Motor neuron (in vitro differentiated cells): ENCODE measurements around the gene SYT1. TPM values are rescaled to one million over a fixed set of nuclear protein-coding genes. Genes with fewer than 3 reads are reported as not detected.

Experiments used
- ATAC-seq, 8 experiments: fragments of 200-7000 bp; cut with Tn5 transposase; replicated peaks in 6 of 8; 2 replicates each; pipeline ENCODE4 v1.8.0; 2021; ENCODE audit warnings: mild to moderate bottlenecking in 8 of 8, moderate library complexity in 8 of 8
- H3K27ac ChIP-seq, 2 donors: fragments of 250-450 bp; sonication (Bioruptor Pico); 2 replicates each; pipeline ENCODE4 v1.9.0; 2021; ENCODE audit warnings: antibody characterized with exemption in 2 of 2, mild to moderate bottlenecking in 2 of 2, moderate library complexity in 1 of 2
- H3K4me1 ChIP-seq, 2 donors: fragments of 250-450 bp; sonication (Bioruptor Pico); replicated peaks in 1 of 2; 2 replicates each; pipeline ENCODE4 v1.6.1; 2021; ENCODE audit warnings: antibody characterized with exemption in 2 of 2, mild to moderate bottlenecking in 2 of 2, moderate library complexity in 1 of 2
- H3K4me3 ChIP-seq, 5 donors: fragments of 250-450 bp; sonication (Bioruptor Pico); 2 replicates each; pipeline ENCODE4 v1.9.0; 2021; ENCODE audit warnings: antibody characterized with exemption in 5 of 5, mild to moderate bottlenecking in 5 of 5, moderate library complexity in 4 of 5
- WGBS, 10 experiments: fragments of 450-650 bp; shearing (Covaris generic); methylation state at CpG; one replicate each; pipeline ENCODE4 v1.0.0; 2022; 5-methylcytosine and 5-hydroxymethylcytosine counted together
- in situ Hi-C, 9 experiments: fragments of 400-800 bp; cut with MboI; loops; one replicate each; pipeline ENCODE4 v1.15.0; 2021; ENCODE audit warnings: low sequenced_read_pairs in 9 of 9, low pct_unique_long_range_greater_than_20kb in 2 of 9; ENCODE audit not compliant: unreplicated experiment in 9 of 9
- total RNA-seq, 8 experiments: library from RNA; unstranded; fragments of 300-600 nt; gene quantifications; 2 replicates each; pipeline versions ENCODE4 v1.2.3 to v1.2.4, GENCODE V29; 2022

The SYT1 gene
- total RNA-seq, 8 experiments from 2014 or later = 0.18 to 86.3 (median 71.7) TPM; not detected in 1

GRCh38 chr12:79452906-79453305, 588.3 kb downstream of the SYT1 start:
- WGBS, 10 experiments = 84 to 100% (median 93%) methylated on average over 3 to 5 of the region's 6 CpGs; no CpG with 5 or more reads in 4 of the 10 experiments
- no peak for ATAC-seq
- in situ Hi-C loops = no loop called here

GRCh38 chr12:79453820-79454219, 589.2 kb downstream of the SYT1 start:
- in situ Hi-C loops = no loop called here
- 23 to 100% (median 80%) methylated on average over 1 to 3 of the region's 3 CpGs; no CpG with 5 or more reads in 1 of the 10 experiments for WGBS, 10 experiments
- Histone ChIP-seq H3K4me3 (no peak overlapping the region), H3K4me1 (peaks cover 7 to 16% of the 10 kb centered on the region in 2 donors), H3K27ac (no peak overlapping the region)
- peak in 6 of 8 experiments; percentile 8 to 81 (median 22) for ATAC-seq

More at GRCh38 chr12:79452906-79453305, 588.3 kb downstream of the SYT1 start:
- Histone ChIP-seq H3K4me1 (peaks cover 7 to 16% of the 10 kb centered on the region in 2 donors), H3K4me3 (no peak overlapping the region), H3K27ac (no peak overlapping the region)

- Histone ChIP-seq H3K4me3 (no peak overlapping the region), H3K4me1 (peaks cover 7 to 16% of the 10 kb centered on the region in 2 donors), H3K27ac (no peak overlapping the region)
- WGBS, 10 experiments = 11 to 71% (median 41%) methylated on average over 1 to 3 of the region's 3 CpGs; no CpG with 5 or more reads in 2 of the 10 experiments
- ATAC-seq = peak; percentile 46 to 88 (median 58)
- in situ Hi-C loops = no loop called here
Measured at GRCh38 chr12:79454338-79454843, 589.8 kb downstream of the SYT1 start.

- peaks cover 7 to 16% of the 10 kb centered on the region in 2 donors for H3K4me1 ChIP-seq
- 61 to 100% (median 80%) methylated on average over 1 to 2 of the region's 2 CpGs; no CpG with 5 or more reads in 3 of the 10 experiments for WGBS, 10 experiments
- no peak for ATAC-seq
- in situ Hi-C loops = no loop called here
- H3K4me3 ChIP-seq = no peak overlapping the region
- no peak overlapping the region for H3K27ac ChIP-seq
Measured at GRCh38 chr12:79455286-79455685, 590.7 kb downstream of the SYT1 start.

- in situ Hi-C loops = no loop called here
- ATAC-seq = no peak
- 20 to 83% (median 73%) methylated on average over 1 to 4 of the region's 4 CpGs; no CpG with 5 or more reads in 7 of the 10 experiments for WGBS, 10 experiments
- Histone ChIP-seq H3K4me1 (no peaks in the 10 kb centered on the region), H3K4me3 (no peak overlapping the region), H3K27ac (no peak overlapping the region)
Measured at GRCh38 chr12:79482323-79482722, 617.7 kb downstream of the SYT1 start.

- WGBS, 10 experiments = 0 to 86% (median 60%) methylated on average over 1 of the region's 2 CpGs; no CpG with 5 or more reads in 6 of the 10 experiments
- Histone ChIP-seq H3K27ac (no peak overlapping the region), H3K4me1 (no peaks in the 10 kb centered on the region), H3K4me3 (no peak overlapping the region)
- no peak for ATAC-seq
- in situ Hi-C loops = no loop called here
Measured at GRCh38 chr12:79482921-79483320, 618.3 kb downstream of the SYT1 start.

GRCh38 chr12:79486154-79486553, 621.6 kb downstream of the SYT1 start:
- peak in 1 of 8 experiments; percentile 39 for ATAC-seq
- WGBS, 10 experiments = 50 to 53% methylated on average over 2 of the region's 3 CpGs; no CpG with 5 or more reads in 8 of the 10 experiments
- in situ Hi-C loops = no loop called here
- H3K4me1 ChIP-seq = no peaks in the 10 kb centered on the region
- no peak overlapping the region for H3K27ac ChIP-seq
- no peak overlapping the region for H3K4me3 ChIP-seq

GRCh38 chr12:79487386-79488110, 623.0 kb downstream of the SYT1 start:
- in situ Hi-C loops = no loop called here
- Histone ChIP-seq H3K4me3 (no peak overlapping the region), H3K27ac (no peak overlapping the region), H3K4me1 (no peaks in the 10 kb centered on the region)
- no peak for ATAC-seq
- WGBS, 10 experiments = 11 to 94% (median 78%) methylated on average over 1 to 3 of the region's 3 CpGs
